HepG2 (cell line): ENCODE measurements around the gene RAB33B. TPM values are rescaled to one million over a fixed set of nuclear protein-coding genes. Genes with fewer than 3 reads are reported as not detected.
A peak's percentile ranks its signal among the peaks of the same experiment; 100 is the strongest.

Source experiments
- DPF2 ChIP-seq: sonication (generic); formaldehyde crosslinking; IDR thresholded peaks from 2 replicates; pipeline ENCODE4 v1.4.0; 2020; ENCODE audit warnings: mild to moderate bottlenecking, low read depth, missing genetic modification reagents, borderline replicate concordance
- GATA4 ChIP-seq: sonication (generic); IDR thresholded peaks from 2 replicates; pipeline ENCODE4 v1.6.1; 2016; ENCODE audit warnings: antibody characterized with exemption, low read depth, borderline replicate concordance
- HNRNPL ChIP-seq: fragments of 200-400 bp; formaldehyde crosslinking; IDR thresholded peaks from 2 replicates; pipeline ENCODE4 v1.6.1; 2017; ENCODE audit warnings: mild to moderate bottlenecking, low read depth, low read length
- MAX ChIP-seq: IDR thresholded peaks from 2 replicates; pipeline ENCODE4 v1.6.1; 2012; ENCODE audit warnings: inconsistent platforms
- NCOA2 ChIP-seq: sonication (generic); formaldehyde crosslinking; IDR thresholded peaks from 2 replicates; pipeline ENCODE4 v1.8.0; 2022; ENCODE audit warnings: inconsistent platforms
- NFE2L1 ChIP-seq: sonication (generic); formaldehyde crosslinking; IDR thresholded peaks from 2 replicates; pipeline ENCODE4 v1.4.0; 2020; ENCODE audit warnings: missing genetic modification reagents, mild to moderate bottlenecking, borderline replicate concordance
- RBM22 ChIP-seq: fragments of 200-400 bp; formaldehyde crosslinking; optimal IDR thresholded peaks from 2 replicates; pipeline ENCODE3; 2017; ENCODE audit warnings: mild to moderate bottlenecking, low read length, moderate library complexity
- RNF219 ChIP-seq: sonication (generic); formaldehyde crosslinking; IDR thresholded peaks from 2 replicates; pipeline ENCODE4 v1.5.0; 2020; ENCODE audit warnings: mild to moderate bottlenecking, missing genetic modification reagents
- SMYD3 ChIP-seq: sonication (generic); formaldehyde crosslinking; IDR thresholded peaks from 2 replicates; pipeline ENCODE4 v1.8.1; 2023; ENCODE audit warnings: mild to moderate bottlenecking, missing genetic modification reagents
- SRF ChIP-seq: IDR thresholded peaks from 2 replicates; pipeline ENCODE4 v1.6.1; 2011; ENCODE audit warnings: mild to moderate bottlenecking, low read depth, low read length, moderate library complexity
- SRSF4 ChIP-seq: fragments of 200-400 bp; formaldehyde crosslinking; IDR thresholded peaks from one replicate; pipeline ENCODE4 v1.6.1; 2018; ENCODE audit warnings: mild to moderate bottlenecking, low read depth, low read length, moderate library complexity; ENCODE audit not compliant: poor library complexity, severe bottlenecking
- ZBTB46 ChIP-seq: sonication (generic); formaldehyde crosslinking; IDR thresholded peaks from 2 replicates; pipeline ENCODE4 v1.4.0; 2020; ENCODE audit warnings: mild to moderate bottlenecking, missing genetic modification reagents, borderline replicate concordance
- ZFP36L1 ChIP-seq: sonication (generic); formaldehyde crosslinking; IDR thresholded peaks from 2 replicates; pipeline ENCODE4 v1.8.0; 2022; ENCODE audit warnings: mild to moderate bottlenecking, missing genetic modification reagents, moderate library complexity
- ZNF10 ChIP-seq: sonication (generic); formaldehyde crosslinking; IDR thresholded peaks from 2 replicates; pipeline ENCODE4 v1.4.0; 2020; ENCODE audit warnings: mild to moderate bottlenecking, low read depth, missing genetic modification reagents, borderline replicate concordance
- ZNF143 ChIP-seq: sonication (generic); formaldehyde crosslinking; IDR thresholded peaks from 2 replicates; pipeline ENCODE4 v1.4.0; 2020; ENCODE audit warnings: missing genetic modification reagents
- ZNF33B ChIP-seq: sonication (generic); formaldehyde crosslinking; IDR thresholded peaks from 2 replicates; pipeline ENCODE4 v1.5.1; 2020; ENCODE audit warnings: mild to moderate bottlenecking, missing genetic modification reagents
- ZNF414 ChIP-seq: sonication (generic); formaldehyde crosslinking; IDR thresholded peaks from 2 replicates; pipeline ENCODE4 v1.5.0; 2020; ENCODE audit warnings: missing genetic modification reagents
- ZNF549 ChIP-seq: sonication (generic); formaldehyde crosslinking; IDR thresholded peaks from 2 replicates; pipeline ENCODE4 v1.5.0; 2020; ENCODE audit warnings: missing genetic modification reagents
- ZNF7 ChIP-seq: IDR thresholded peaks from 2 replicates; pipeline ENCODE4 v1.6.1; 2016; ENCODE audit warnings: missing biosample characterization, missing genetic modification reagents
- ZNF704 ChIP-seq: sonication (generic); formaldehyde crosslinking; IDR thresholded peaks from 2 replicates; pipeline ENCODE4 v1.8.1; 2023; ENCODE audit warnings: mild to moderate bottlenecking, inconsistent platforms, moderate library complexity, missing genetic modification reagents, borderline replicate concordance
- ZNF772 ChIP-seq: sonication (generic); formaldehyde crosslinking; IDR thresholded peaks from 2 replicates; pipeline ENCODE4 v1.5.0; 2020; ENCODE audit warnings: mild to moderate bottlenecking, missing genetic modification reagents
- polyA plus RNA-seq, 8 experiments: library from polyadenylated mRNA; depleted of rRNA in 3 of 8; stranded (reverse) in 7 of 8; unstranded in 1 of 8; fragments of >200 nt; fragmentation: Illumina TruSeq in 4 of 8; extraction: Trizol in 4 of 8; gene quantifications; 2 replicates each; pipeline versions ENCODE4 v1.2.1 to v1.2.3, GENCODE V29; 2011 to 2016; ENCODE audit warnings: low read depth in 4 of 8, missing spikeins in 1 of 8, mixed read lengths in 1 of 8; ENCODE audit not compliant: insufficient read depth in 1 of 8
- total RNA-seq, 5 experiments: library from RNA; depleted of rRNA; stranded (reverse); fragments of >200 nt; fragmentation: Illumina TruSeq; extraction: Trizol; gene quantifications; 2 replicates each; pipeline ENCODE4 v1.2.3, GENCODE V29; 2016; ENCODE audit warnings: low read depth in 1 of 5

Gene RAB33B
- total and polyA plus RNA-seq, 2 of the 13 experiments (the other 11 are each of a cell fraction or from before 2014, with no cell fraction given) = 7.6 to 8.1 TPM

- no peak for TF ChIP-seq RNF219 (CRISPR knock-in tag)
- TF ChIP-seq ZNF143 (CRISPR knock-in tag) = no peak
- TF ChIP-seq NCOA2 (CRISPR knock-in tag) = no peak
- no peak for TF ChIP-seq ZNF10 (CRISPR knock-in tag)
- no peak for TF ChIP-seq ZNF33B (CRISPR knock-in tag)
- no peak for TF ChIP-seq SRSF4
- TF ChIP-seq SMYD3 = no peak
- TF ChIP-seq ZNF772 (CRISPR knock-in tag) = 0 out of 2 replicates have a peak, but pooled peaks have one; percentile 34
- no peak for TF ChIP-seq ZNF414 (CRISPR knock-in tag)
- TF ChIP-seq ZNF549 = no peak
- no peak for TF ChIP-seq ZNF704 (CRISPR knock-in tag)
- TF ChIP-seq RBM22 = peak; percentile 9
- no peak for TF ChIP-seq GATA4
- TF ChIP-seq DPF2 (CRISPR knock-in tag) = peak; percentile 40; the same call in 1 of the 2 replicates
- TF ChIP-seq HNRNPL = no peak
- no peak for TF ChIP-seq ZBTB46
- TF ChIP-seq ZNF7 (CRISPR knock-in tag) = no peak
- peak; percentile 41; the same call in 1 of the 2 replicates for TF ChIP-seq ZFP36L1 (CRISPR knock-in tag)
- TF ChIP-seq MAX = no peak
- TF ChIP-seq SRF = no peak
- TF ChIP-seq NFE2L1 = no peak
Observed at GRCh38 chr4:139453041-139453370, 915 bp upstream of the RAB33B start (continued).
